ENCODE measurements around the gene LRRC53. TPM values are rescaled to one million over a fixed set of nuclear protein-coding genes. Genes with fewer than 3 reads are reported as not detected.

Gene LRRC53, protein sequence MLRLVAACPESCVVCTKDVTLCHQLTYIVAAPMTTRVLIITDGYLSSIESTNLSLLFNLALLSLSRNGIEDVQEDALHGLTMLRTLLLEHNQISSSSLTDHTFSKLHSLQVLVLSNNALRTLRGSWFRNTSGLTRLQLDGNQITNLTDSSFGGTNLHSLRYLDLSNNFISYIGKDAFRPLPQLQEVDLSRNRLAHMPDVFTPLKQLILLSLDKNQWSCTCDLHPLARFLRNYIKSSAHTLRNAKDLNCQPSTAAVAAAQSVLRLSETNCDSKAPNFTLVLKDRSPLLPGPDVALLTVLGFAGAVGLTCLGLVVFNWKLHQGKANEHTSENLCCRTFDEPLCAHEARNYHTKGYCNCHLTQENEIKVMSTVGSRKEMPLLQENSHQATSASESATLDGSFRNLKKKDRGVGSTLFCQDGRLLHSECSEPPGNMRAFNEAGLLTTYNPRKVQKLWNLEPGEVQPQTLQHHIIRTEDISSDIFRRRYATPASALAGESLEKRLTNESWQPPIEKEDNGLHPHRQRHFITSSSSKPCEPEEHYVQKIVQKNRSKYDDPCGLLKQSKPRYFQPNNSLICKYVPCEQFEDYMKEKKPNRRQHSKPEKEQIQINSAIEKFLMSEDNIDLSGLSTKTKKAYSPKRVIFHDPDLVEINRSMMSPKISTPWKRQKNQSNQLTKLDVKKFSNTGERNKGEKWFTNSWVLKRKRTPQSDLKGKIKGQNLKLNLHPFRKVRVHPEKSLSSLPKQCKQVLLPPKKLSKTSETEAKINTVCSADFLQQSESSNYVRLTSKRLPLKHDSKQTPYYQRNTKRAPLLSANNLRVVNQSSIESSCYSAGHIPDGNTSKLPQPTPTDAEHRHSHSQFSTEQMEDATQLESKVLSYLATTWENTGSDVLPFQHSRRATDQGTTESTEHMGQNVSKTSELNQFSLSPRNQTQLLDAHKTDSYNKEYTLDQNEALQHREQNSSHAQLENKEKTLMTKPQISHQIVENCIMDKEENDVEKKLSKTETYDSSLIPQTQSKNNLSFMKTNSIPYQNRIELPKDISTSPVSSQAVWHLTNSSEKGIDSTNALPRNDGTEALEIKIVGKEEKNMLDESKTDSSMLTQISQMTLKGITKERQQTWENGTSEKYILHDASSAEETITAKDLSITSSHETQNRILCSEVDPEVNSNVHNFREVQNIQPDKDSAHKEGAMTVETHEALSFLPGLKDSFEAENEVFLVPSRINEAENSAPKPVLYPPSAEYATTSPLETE
- total RNA-seq: not detected
- long read RNA-seq: 0 reads

DNA sequence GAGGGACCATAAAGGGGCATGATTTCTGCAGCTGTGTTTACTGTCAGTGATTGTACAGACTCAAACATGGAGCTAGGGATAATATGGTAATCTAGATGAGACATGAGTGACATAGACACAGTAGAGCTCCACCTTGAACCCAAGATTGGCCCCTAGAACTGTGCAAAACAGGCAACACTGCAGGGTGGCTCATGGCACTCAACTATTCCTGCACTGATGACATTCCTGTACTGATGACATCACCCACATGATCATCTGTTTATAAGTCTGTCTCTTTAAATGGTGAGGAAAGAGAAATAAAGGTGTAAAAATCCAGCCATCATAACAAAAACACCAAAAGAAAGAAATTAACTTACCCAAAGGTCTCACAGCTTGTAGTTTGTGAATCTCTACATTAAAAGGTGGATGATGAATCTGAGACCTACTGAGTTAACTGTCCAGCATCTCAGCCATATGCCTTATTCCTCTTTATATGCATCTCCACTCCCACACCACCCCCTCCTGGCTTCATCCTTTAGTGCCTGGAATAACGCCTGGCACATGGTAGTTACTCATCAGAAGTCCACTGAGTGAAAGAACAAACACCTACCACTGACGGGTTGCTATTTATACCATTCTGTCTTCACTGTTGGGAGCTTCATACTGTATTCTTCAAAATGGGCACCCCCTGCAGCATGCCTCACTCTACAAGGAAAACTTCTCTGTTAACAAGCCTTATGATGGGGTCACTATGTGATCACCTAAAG is at the start of gene LRRC53:
TSS of gene LRRC53 (minus strand) at position 442 of the 746 bp plus-strand sequence. CDS start 29,262 bp downstream, outside the sequence.
- DNase-seq (no peak), ATAC-seq (no peak)
- intact Hi-C loops (cut with DNase I, micrococcal nuclease): no loop called here

DNA sequence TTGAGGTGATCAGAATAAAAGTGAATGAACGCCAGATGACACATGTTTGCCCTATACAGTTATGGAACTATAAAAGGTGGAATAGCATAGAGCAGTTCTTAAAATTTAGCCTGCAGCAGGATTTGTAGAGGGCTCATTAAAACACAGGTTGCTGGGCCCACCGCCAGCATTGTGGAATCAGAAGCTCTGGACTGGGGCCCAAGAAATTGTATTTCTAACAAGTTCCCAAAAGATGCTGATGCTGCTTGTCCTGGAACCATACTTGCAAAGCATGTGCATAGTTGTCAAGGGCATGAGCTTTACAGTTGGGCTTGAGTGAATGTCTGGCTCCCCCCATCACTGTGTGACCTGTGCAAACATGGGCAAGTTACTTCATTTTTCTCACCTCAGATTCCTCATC is 37.5 kb upstream of the LRRC53 start:
- ATAC-seq (no peak), DNase-seq (no peak)
- intact Hi-C loops (cut with DNase I, micrococcal nuclease): no loop called here

DNA sequence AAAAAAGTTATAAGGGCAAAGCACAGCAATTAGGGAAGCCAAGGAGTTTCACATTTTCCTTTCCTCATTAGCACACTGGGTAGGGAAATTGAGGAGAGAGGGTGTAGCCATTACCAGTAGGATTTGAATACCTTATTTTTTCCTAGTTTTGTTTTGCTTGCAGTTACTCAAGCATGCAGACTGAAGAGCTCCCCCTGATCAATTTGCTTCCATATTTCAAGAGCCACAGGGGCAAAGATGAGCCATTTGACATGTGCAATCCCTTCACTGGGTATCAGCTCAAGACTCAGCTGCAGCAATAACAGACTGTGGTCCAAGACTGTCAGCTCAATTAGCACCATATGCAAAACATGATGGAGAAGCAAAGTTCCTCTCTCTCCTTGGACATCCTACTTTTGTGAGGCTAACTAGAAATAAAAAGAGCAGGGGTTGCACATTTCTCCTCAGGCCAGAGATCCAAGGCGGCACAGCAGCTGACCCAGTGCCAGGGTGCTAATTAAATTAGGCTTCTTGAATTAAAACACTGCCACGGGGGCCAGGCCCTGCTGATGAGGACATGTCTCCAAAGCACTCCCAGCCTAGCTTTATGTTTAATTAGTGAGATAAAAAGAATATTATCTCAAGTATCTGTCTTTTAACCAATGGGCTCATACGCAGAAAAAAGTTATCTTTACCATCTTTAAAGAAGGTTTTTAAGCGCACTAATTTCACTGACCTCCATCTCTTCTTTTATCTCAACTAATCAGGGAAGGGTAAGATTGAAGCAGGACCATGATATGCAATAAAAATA is 36.7 kb upstream of the LRRC53 start:
- intact Hi-C loops (cut with DNase I, micrococcal nuclease): no loop called here
- DNase-seq (no peak), ATAC-seq (no peak)

DNA sequence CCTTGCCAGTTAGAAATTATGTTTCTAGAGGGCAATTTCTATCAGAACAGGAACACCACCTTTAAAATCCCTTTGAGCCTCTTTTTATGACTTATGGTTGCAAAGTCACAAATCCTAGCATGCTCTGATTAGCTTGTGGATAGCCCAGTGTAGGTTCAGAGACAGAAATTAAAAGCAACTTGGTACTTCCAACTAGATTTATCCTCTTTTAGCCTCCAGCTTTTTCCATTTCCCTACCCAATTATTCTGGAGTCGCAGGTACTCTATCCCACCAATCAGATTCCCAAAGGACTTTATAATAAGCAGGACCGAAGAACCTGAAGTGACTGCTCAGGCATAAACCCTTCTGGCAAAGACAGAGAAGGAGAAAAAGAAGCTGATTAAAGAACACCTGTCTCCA is 33.4 kb upstream of the LRRC53 start:
- intact Hi-C loops (cut with DNase I, micrococcal nuclease): no loop called here
- DNase-seq (no peak), ATAC-seq (no peak)

DNA sequence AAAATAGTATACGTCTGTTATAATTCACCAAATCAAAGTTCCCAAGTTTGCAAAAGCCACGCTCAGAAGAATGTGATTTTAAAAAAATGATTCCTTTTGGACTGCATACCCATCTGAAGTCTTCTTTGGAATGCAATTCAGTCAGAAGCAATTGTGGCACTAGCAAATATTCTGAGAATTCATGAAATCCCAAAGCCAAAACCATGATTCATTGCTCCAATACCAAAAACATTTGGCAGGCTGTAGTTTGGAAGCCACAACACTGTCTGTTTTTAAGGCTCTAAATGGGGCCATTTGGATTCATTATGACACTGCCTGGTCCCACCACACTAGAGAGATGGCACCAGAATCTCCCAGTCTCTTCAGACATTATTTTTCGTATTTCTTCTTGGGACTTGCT is 21.8 kb upstream of the LRRC53 start:
- DNase-seq: no peak
- intact Hi-C loops (cut with DNase I, micrococcal nuclease): no loop called here
- no peak for ATAC-seq

DNA sequence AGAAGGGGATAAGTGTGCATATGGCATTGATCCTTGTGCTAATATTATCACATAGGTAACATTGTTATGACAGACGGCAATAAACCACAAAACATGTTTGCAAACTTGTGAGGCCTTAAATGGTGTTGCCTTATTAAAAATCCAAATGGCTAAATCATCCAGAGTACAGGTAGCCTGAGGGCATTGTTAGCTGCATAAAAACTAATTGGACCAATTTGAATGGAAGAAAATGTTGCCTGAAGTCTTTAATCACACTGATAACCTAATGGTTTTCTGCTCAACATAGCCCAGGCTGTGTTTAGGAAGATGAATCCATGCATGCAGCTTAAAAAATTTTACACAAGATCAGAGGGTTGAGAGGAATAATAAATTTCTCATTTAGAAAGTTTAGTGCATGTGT is 19.4 kb upstream of the LRRC53 start:
- intact Hi-C loops (cut with DNase I, micrococcal nuclease): no loop called here
- no peak for ATAC-seq

DNA sequence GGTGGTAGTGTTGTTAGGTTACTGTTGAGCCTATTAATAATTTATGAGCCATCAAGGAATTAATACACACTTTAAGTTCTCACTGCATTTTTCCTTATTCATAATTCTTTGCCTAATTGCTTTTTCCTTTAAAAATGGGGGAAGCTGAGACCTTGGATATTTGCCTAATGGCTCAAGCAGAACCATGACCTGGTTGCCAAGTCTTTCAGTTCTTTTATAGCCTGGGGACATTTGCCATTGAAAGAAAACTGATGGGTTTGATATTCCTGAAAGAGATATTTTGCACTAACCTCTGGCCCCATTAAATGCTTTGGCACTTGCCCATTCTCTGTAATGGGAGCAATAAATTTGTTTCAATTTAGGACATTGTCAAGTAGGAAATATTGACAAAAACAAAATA is 18.5 kb upstream of the LRRC53 start:
- DNase-seq (no peak), ATAC-seq (no peak)
- intact Hi-C loops (cut with DNase I, micrococcal nuclease): no loop called here

More for the DNA sequence above, 19.4 kb upstream of the LRRC53 start:
- no peak for DNase-seq

DNA sequence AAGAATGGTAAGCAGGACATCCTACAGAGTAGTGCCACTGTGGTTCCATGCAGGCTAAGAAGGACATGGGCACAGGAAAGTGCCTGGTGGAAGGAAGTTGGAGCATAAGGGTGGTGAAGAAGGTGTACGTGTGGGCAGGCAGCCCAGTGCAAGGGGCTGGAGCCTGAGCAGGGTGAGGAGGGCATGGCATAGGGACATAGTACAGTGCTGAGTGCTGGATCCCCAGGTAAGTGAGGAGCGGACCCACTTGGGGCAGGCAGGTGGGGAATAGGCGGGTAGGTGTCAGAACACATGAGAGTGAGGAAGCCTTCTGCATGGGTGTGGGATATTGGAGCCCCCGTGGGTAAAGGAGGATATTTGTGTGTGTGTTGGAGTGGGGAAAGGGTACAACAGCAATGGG is 15.7 kb upstream of the LRRC53 start:
- intact Hi-C loops (cut with DNase I, micrococcal nuclease): no loop called here
- ATAC-seq (no peak), DNase-seq (no peak)

DNA sequence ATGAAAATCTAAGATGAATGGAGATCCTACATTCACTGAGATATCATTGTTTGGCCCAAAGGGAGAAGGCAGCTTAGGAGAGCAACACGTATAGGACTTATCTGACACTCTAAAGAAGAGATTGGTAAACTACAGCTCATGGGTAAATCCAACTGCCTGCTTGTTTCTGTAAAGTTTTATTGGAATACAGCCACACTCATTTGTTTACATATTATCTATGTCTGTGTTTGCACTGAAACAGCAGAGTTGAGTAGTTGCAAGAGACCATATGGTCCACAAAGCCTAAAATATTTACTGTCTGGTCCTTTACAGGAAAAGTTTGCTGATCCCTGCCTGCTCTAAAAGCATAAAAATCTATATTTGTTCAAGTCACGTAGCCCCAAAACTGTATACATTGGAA is 14.3 kb upstream of the LRRC53 start:
- DNase-seq (no peak), ATAC-seq (peak; percentile 32)
- intact Hi-C loops (cut with DNase I, micrococcal nuclease): no loop called here

DNA sequence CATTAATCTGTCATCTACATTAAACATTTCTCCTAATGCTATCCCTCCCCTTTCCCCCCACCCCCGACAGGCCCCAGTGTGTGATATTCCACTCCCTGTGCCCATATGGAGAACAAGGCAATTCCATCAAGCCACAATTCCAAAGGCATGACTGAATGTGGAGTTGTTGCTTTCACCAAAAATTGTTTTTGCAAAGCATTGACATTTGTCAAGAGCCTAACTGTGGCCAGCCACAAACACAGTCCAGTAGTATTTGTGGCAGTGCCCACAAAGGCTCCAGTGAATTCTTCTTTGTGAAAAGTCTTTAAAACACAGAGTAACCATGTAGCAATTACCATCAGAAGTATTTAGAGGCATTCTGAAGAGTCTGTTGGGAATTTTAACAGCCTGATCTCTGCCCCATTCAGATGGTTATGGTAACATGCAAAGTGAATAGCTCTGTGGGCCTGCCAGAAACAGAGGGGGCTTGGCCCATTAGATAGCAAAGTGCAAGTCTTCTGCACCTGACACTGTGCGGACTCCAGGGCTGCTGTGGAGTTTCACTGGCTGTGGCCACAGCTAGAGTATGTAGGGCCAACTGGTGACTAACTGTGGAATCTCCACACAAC is 11.6 kb upstream of the LRRC53 start:
- DNase-seq (no peak), ATAC-seq (no peak)
- intact Hi-C loops (cut with DNase I, micrococcal nuclease): no loop called here

DNA sequence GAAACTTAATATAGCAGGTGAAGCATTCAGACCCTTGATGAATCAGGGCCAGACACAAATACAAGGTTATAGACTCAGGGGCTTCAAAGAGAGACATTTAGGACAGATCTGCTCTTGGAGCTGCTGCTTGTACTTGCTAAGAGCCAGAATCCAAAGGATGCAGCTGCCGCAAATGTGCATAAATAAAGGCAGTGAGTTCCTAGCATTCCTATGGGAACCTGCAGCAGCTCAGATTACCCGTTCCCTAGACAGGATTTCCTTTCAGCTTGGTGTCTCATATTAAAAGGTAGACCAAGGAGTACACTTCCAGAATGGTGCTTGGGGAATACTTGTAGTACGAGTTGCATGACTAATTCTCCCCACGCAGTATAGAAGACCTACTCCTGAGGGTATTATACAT is 9.7 kb upstream of the LRRC53 start:
- DNase-seq (no peak), ATAC-seq (no peak)
- intact Hi-C loops (cut with DNase I, micrococcal nuclease): no loop called here

DNA sequence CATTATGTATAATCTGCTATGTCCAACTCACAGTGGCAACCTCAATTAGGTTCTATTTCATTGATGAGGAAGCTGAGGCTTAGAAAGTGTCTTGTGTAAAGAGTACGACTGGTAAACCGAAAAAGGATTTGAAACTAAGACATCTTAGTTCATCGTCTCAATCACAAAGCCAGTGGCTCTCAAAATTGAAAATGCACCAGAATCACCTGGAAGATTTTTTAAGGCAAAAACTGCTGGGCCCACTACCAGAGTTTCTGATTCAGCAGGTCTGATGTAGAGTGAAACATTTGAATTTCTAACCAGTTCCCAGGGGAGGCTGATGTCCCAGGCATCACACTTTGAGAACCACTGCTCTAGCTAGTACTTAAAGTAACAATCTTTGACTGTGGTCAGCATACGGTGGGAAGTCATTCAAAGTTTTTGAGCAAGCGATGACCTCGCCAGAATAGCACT is 5.2 kb upstream of the LRRC53 start:
- ATAC-seq (no peak), DNase-seq (no peak)
- intact Hi-C loops (cut with DNase I, micrococcal nuclease): no loop called here

DNA sequence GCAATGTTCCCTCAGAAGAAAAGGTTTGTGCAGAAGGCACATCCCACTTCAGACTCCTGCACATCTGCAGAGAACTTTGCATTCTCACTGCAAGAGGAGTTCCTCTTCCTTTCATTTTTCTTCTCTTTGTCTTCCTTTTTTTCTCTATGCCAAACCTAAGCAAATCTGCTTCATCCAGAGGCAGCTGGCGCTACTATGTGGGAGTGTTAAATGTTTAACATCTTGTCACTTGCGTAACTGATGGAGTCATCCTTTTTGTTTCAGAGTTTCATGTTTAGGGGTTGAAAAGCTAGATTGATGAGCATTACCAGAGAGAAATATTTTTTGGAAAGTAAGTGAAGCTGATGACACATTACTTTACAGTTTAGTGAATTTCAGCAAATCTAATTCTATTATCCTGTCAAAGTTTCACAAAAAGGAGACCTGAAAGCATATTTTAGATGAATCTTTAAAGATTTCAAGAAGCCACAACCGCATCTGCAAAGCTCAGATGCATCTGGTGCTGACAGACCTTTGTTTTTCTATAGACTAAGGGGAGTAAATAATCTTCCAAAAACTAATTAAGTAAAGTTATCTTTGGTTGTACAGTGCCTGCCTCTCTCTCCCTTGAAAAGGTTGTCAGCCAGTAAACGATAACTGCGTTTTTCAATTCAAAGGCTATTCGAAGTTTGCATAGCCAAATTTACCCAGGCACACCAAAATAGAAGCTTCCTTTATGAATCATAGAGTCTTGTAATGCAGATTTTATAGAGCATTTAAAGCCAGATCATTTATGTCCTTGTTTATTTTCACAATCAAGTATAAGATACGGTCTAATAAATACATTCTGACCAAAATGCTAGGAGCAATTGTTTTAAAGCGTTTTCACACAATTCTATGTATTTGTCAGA is 1.2 kb upstream of the LRRC53 start:
- ATAC-seq: no peak
- intact Hi-C loops (cut with DNase I, micrococcal nuclease): no loop called here

DNA sequence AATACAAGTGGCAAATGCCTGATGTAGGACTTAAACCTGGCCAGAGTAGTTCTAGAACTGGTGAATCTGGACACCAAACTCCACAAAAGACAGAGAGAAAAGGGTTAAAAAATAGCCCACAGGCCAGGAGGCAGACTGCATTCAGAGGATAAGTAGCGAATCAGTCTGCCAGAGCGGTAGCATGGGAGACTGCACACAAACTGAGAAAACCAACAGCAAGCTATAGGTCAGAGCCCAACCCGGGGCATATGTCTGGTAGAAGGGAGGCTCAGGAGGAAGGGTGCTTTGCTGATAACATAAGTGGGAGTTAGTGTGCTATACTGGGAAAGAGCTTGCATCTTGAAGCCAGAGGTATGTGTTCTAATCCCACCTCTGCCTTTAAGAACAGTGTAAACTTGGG is 4.0 kb downstream of the LRRC53 start:
- intact Hi-C loops (cut with DNase I, micrococcal nuclease): no loop called here
- no peak for ATAC-seq
- no peak for DNase-seq

More for the DNA sequence above, 1.2 kb upstream of the LRRC53 start:
- no peak for DNase-seq

DNA sequence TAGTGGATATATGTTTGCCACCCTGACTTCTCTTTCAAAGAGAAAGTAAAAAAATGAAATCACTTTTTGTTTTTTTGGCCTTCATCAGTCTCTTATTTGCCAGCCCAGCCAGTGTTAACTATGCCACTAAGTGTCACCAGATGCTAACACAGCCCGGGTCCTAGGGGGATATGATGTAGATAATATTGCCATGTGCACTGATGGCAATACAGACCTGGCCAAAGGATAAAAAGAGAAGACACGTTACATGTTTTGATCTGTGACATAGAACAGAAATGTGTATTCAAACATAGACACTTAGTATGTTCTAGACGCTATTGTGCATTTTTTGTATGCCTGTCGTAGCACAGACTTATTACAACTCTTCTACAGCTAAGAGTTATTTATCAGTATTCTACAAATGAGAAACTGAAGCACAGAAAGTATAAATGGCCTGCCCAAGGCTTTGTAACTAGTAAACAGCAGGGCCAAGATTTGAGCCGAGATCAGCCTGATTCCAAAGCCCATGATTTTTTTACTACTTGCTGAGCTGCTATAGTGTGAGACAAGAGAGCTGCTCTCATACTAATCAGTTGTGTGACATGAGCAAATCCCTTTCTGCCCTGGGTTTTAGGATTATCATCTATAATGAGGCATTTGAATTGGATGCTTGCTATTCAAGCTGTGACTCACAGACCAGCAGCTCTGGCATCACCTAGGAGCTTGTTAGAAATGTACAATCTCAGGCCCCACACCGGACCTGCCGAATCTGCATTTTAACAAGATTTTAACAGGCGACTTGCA is 6.3 kb downstream of the LRRC53 start:
- DNase-seq: no peak

More for the DNA sequence above, 6.3 kb downstream of the LRRC53 start:
- ATAC-seq: no peak
- intact Hi-C loops (cut with DNase I, micrococcal nuclease): no loop called here
